Measurements from ENCODE around the gene BTBD3.

Gene BTBD3

DNA sequence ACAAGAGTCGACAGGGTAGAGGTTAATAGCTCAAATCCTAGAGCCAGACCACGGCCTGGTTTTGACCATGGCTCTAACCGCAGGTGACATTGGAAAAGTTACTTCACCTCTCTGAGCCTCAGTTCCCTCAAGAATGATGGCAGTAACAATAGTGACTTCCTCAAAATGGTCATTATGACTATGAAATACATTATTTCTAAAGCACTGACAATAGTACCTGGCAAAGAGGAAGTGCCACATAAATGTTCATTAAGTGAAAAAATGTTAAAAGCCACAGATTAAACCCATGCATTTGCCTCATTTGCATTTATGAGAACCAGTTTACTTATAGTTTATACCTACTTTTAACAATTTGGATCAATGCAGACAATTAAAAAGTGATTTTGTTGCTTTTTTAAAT, 12.3 kb downstream of the BTBD3 start:
- no peak for DNase-seq
- Mint-ChIP-seq H3K36me3 (ENCODE audit: low read depth) (no peaks in the 10 kb centered on the region), H3K4me1 (ENCODE audit: low read depth) (no peaks in the 10 kb centered on the region), H3K9me3 (no peaks in the 10 kb centered on the region), H3K27ac (no peak overlapping the region), H3K4me3 (no peak overlapping the region), H3K27me3 (no peaks in the 10 kb centered on the region)

DNA sequence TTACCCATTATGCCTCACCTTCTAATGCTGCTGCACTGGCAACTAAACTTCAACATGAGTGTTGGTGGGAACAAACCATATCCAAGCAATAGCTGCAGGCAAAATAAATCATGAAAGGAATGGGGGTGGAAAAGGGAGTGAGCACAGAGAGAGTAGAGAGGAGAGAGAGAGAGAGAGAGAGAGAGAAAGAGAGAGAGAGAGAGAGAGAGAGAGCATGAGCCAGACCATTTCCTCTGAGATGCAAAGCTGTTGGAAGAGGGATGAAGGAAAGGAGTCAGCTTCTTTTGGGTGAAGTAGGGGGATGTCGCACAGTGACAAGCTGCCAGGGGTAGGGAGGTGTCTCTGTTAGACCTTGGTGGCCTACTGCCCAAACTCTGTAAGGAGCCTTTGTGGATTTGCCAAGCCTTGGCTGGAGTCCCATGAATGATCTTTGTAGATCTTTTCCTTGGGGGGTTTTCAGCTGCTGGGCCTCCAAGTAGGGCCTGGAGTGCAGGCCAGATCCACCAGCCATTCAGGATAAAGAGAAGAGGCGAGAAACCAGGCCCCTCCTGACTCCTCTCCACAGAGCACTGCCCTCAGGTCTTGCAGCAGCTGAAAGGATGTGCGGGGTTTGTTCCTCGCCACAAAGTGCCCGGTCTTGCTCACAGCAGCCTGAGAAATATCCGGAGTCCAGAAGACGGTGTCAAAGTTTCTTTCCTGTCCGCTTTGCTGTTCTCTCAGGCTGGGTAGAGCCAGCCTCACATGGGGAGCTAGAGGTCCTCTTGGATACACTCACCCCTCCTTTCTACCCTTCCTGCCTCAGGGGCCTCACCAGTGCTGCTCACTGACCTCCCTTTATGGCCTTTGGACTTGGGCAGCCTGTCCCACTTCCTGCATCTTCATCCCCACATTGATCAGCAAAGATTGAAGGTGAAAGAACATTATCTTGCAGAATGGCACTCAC, 17.8 kb downstream of the BTBD3 start:
- Mint-ChIP-seq H3K9me3 (no peaks in the 10 kb centered on the region), H3K4me1 (ENCODE audit: low read depth) (no peaks in the 10 kb centered on the region), H3K27ac (no peak overlapping the region), H3K27me3 (no peaks in the 10 kb centered on the region), H3K4me3 (no peak overlapping the region), H3K36me3 (ENCODE audit: low read depth) (no peaks in the 10 kb centered on the region)
- DNase-seq, result no peak

DNA sequence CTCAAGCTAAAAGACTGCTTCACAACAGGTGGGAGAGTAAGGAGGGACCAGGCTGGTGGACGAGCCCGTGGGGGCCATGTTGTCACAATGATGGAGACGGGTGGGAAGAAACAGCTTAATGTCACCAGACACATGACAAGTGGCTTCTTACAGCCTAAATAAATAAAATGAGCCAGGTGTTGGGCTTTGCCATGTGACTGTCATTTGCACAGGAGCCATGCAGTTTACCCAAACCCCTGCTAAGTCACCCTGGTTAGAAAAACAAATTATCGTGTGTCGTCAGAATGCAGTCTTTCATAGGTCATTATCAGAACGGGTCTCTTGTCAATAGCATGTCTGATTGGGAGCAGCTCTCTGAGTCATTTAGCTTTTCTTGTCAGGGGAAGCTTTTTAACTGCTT, 18.5 kb downstream of the BTBD3 start:
- DNase-seq, result no peak
- Mint-ChIP-seq H3K9me3 (no peaks in the 10 kb centered on the region), H3K27me3 (no peaks in the 10 kb centered on the region), H3K36me3 (ENCODE audit: low read depth) (no peaks in the 10 kb centered on the region), H3K4me1 (ENCODE audit: low read depth) (no peaks in the 10 kb centered on the region), H3K4me3 (no peak overlapping the region), H3K27ac (no peak overlapping the region)

DNA sequence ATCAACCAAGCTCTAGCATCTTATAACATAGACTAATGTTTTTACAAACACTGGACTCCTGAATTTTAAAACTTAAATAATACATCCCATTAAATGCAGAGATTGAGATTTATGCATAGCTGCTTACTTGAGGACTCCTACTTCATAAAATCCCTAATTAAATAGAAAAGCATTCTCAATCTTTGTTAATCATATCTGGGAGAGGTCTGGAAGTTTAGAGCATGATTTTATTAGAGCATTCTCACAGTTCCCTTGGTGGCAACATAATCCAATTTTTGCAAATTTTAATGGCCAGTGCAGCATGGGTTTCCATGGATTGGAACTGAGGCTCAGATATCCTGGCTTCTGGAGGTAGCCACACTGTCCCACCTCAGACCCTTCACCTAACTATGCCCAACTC, 19.5 kb downstream of the BTBD3 start:
- no peaks in the 10 kb centered on the region for H3K27me3 Mint-ChIP-seq
- DNase-seq, result no peak
- no peaks in the 10 kb centered on the region for H3K9me3 Mint-ChIP-seq
- no peaks in the 10 kb centered on the region for H3K36me3 Mint-ChIP-seq (ENCODE audit: low read depth)
- H3K4me3 Mint-ChIP-seq, result no peak overlapping the region
- no peak overlapping the region for H3K27ac Mint-ChIP-seq
- no peaks in the 10 kb centered on the region for H3K4me1 Mint-ChIP-seq (ENCODE audit: low read depth)

DNA sequence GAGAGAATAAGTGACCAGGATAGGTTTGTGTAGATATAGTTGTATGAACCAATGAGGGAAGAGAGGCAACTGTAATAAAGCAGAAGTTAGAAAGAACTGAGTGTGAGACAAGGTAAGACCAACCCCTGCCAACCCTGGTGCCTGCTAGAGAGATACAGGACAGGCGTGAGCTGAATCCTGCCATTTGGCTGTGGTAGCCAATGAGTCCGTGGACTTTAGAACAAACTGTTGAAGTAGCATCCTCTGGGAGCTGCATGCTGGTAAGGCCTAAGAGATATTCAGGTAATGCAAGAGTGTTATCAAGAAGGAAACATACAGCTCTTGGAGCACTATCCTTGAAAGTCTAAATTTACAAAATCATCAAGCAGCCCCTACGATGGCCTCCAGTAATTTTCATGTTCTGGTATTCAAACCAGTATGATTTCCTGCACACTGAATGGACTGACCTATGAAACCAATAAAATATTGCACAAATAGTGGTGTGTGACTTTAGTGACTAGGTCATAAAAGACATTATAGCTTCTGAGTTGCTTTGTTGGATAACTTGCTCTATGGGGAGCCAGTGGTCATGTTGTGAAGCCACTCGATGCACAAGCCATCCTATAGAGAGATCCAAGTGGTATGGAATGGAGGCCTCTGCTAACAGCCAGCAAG, 24.0 kb downstream of the BTBD3 start:
- DNase-seq, result no peak
- Mint-ChIP-seq H3K27ac (no peak overlapping the region), H3K9me3 (peaks cover 2% of the 10 kb centered on the region), H3K4me3 (no peak overlapping the region), H3K27me3 (no peaks in the 10 kb centered on the region), H3K36me3 (ENCODE audit: low read depth) (no peaks in the 10 kb centered on the region), H3K4me1 (ENCODE audit: low read depth) (no peaks in the 10 kb centered on the region)

DNA sequence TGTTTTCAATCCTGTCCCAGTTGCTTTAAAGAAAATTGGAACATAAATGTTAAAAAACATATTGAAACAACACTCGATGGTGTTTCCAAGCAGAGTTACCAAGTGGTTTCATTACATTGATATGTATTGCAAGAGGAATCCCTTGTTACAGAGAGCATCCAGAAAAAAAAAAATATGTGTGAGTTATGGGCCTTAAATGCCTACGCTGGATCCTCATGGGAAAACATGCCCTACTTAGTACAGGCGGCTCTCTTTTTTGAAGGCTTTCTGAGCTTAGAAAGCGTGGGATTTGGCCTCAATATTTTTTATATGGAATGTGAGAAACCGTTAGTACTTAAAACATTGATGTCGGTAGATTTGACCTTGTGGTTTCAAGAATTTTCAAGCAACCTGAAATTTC, 26.1 kb downstream of the BTBD3 start:
- peaks cover 2% of the 10 kb centered on the region for H3K9me3 Mint-ChIP-seq
- no peak for DNase-seq
- H3K36me3 Mint-ChIP-seq (ENCODE audit: low read depth), result no peaks in the 10 kb centered on the region
- H3K4me1 Mint-ChIP-seq (ENCODE audit: low read depth), result no peaks in the 10 kb centered on the region
- no peak overlapping the region for H3K4me3 Mint-ChIP-seq
- no peak overlapping the region for H3K27ac Mint-ChIP-seq
- H3K27me3 Mint-ChIP-seq, result no peaks in the 10 kb centered on the region

DNA sequence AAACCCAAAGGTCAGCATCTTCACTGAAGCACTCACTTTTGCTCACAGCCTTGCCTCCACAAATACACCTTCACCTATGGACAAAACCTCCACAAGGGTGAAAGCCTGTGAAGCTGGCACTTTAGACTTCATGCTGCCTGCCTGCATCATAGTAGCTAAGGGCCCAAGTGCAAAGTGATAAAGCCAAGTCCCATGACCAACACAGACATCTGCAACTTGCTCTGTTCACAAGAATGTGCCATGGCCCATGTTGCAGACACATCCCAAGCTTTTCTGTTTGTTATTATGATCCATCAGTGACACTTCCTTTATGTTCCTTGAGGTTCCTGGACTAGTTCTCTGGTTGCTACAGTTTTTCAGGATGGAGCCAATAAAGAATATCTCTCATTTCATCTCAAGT, 31.1 kb downstream of the BTBD3 start:
- Mint-ChIP-seq H3K4me1 (ENCODE audit: low read depth) (no peaks in the 10 kb centered on the region), H3K9me3 (peaks cover 2% of the 10 kb centered on the region)

DNA sequence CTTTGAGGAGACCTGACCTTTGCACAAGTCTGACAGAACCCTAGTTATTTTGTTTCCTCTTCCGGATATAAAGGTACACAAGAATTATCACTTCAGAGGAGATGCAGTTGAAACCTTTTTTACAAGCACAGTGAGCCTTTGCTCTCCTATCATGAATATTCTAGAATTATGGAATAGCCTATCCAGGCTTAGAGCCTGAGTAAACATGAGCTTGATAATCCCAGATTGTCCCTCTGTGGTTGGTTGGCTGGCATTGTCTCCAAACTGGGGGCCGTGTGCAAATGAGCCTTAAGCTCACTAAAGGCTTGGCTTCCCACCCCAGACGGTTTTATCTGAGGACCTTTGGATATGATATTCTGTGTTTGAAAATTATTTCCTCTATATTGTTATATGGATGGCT, 32.0 kb downstream of the BTBD3 start:
- H3K27me3 Mint-ChIP-seq, result no peaks in the 10 kb centered on the region
- no peaks in the 10 kb centered on the region for H3K36me3 Mint-ChIP-seq (ENCODE audit: low read depth)
- no peaks in the 10 kb centered on the region for H3K4me1 Mint-ChIP-seq (ENCODE audit: low read depth)
- no peak overlapping the region for H3K27ac Mint-ChIP-seq
- H3K9me3 Mint-ChIP-seq, result peaks cover 2% of the 10 kb centered on the region
- DNase-seq, result no peak
- no peak overlapping the region for H3K4me3 Mint-ChIP-seq

More for the DNA sequence above, 31.1 kb downstream of the BTBD3 start:
- Mint-ChIP-seq H3K36me3 (ENCODE audit: low read depth) (no peaks in the 10 kb centered on the region), H3K27me3 (no peaks in the 10 kb centered on the region), H3K27ac (no peak overlapping the region), H3K4me3 (no peak overlapping the region)
- no peak for DNase-seq

DNA sequence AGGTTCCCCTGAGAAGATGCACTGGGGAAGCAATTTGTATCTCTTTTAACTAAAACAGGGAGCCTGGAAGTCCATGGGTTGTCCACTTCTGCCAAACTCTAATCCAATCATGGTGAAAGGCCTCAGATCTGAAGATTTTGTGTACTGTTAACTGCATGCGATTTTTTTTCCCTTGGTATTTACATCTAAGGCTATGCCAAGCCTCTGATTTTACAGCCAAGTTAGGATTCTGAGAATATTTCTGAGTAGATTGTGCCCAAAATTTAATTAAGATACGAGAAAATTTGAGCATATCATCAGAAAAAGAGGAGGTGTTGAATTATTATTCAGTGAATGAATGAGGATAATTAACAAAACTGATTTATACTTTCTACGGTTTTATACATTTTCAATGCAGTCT, 34.0 kb downstream of the BTBD3 start:
- Mint-ChIP-seq H3K4me3 (no peak overlapping the region), H3K4me1 (ENCODE audit: low read depth) (no peaks in the 10 kb centered on the region), H3K9me3 (peaks cover 2% of the 10 kb centered on the region), H3K27ac (no peak overlapping the region), H3K27me3 (no peaks in the 10 kb centered on the region), H3K36me3 (ENCODE audit: low read depth) (no peaks in the 10 kb centered on the region)
- DNase-seq, result no peak

DNA sequence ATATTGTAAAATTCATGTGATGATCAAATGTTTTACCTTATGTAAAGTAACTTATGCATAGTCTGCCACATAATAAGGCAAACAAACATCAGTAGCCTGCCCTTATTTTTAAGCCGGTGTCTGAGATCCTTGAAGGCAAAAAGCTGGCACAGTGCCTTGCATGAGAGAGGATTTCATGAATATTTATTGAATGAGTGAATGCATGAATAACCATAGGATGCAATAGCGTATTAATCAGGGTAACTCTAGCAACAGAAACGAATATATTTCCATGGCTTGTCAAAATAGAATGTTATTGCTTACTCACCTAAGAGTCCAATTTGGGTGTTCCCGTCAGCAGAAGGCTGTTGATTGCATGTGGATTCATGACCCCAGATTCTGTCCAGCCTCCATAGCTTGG, 34.9 kb downstream of the BTBD3 start:
- no peak for DNase-seq
- H3K4me3 Mint-ChIP-seq, result no peak overlapping the region
- H3K9me3 Mint-ChIP-seq, result peaks cover 2% of the 10 kb centered on the region
- H3K4me1 Mint-ChIP-seq (ENCODE audit: low read depth), result no peaks in the 10 kb centered on the region
- no peak overlapping the region for H3K27ac Mint-ChIP-seq
- H3K36me3 Mint-ChIP-seq (ENCODE audit: low read depth), result no peaks in the 10 kb centered on the region
- no peaks in the 10 kb centered on the region for H3K27me3 Mint-ChIP-seq

DNA sequence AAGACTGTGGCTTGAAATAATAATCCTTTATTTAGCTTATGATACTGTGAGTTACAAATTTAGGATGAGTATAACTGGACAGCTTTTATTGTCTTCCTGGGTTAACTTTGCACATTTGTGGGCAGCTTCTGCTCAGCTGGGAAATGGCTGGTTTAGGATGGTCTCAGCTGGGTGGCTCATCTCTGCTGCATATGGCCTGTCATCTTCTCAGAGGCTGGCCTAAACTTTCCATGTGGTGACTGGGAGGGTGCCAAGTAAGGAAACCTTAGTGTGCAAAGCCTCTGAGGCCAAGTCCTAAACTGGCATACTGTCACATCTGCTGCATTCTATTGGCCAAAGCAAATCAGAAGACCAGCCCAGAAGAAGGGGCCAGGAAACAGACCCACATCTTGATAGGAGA, 40.2 kb downstream of the BTBD3 start:
- no peaks in the 10 kb centered on the region for H3K36me3 Mint-ChIP-seq (ENCODE audit: low read depth)
- H3K4me1 Mint-ChIP-seq (ENCODE audit: low read depth), result peaks cover 2% of the 10 kb centered on the region
- no peak overlapping the region for H3K27ac Mint-ChIP-seq
- no peak overlapping the region for H3K4me3 Mint-ChIP-seq
- H3K27me3 Mint-ChIP-seq, result peaks cover 2% of the 10 kb centered on the region
- no peak for DNase-seq
- H3K9me3 Mint-ChIP-seq, result peaks cover 5% of the 10 kb centered on the region

DNA sequence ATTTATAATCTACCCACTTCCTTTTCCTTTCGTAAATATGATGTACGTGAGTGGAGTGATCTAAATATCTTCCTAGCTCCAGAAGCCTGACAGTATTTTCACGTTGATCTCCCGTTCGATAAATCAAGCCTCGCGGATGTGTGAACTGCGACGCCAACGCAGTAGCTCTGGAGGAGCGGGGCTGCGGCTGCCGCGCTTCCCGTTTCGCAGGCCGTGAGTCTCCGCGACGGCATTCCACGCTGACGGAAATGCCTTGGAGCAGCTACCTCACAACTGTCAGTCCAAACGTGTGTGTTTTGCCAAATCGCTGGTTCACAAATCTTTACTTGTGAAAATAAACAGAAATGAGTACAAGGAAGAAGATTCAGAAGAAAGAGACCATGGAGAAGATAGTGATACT, 41.2 kb downstream of the BTBD3 start:
- H3K27me3 Mint-ChIP-seq, result peaks cover 2% of the 10 kb centered on the region
- peaks cover 5% of the 10 kb centered on the region for H3K9me3 Mint-ChIP-seq
- H3K36me3 Mint-ChIP-seq (ENCODE audit: low read depth), result no peaks in the 10 kb centered on the region
- peaks cover 2% of the 10 kb centered on the region for H3K4me1 Mint-ChIP-seq (ENCODE audit: low read depth)
- H3K4me3 Mint-ChIP-seq, result no peak overlapping the region
- DNase-seq, result no peak
- no peak overlapping the region for H3K27ac Mint-ChIP-seq

DNA sequence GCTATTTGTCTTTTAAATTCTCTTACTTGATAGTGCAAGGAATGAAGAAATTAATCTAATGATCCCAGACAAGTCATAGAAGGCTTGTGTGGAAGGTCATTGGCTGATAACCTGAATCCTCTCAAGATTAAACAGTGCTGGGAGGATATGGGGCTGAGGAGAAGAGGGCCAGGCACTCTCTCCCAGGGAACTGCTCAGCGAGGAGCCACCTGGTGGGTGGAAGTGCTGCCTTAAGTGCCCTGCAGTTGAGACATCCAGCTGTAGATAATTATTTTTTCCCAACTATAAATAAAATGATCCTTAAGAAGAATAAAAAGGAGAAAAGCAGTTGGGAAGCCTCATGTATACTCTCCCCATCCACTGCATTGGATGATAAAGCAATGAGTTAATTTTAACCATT, 47.9 kb downstream of the BTBD3 start:
- H3K27me3 Mint-ChIP-seq, result no peaks in the 10 kb centered on the region
- H3K4me3 Mint-ChIP-seq, result no peak overlapping the region
- H3K9me3 Mint-ChIP-seq, result no peaks in the 10 kb centered on the region
- H3K4me1 Mint-ChIP-seq (ENCODE audit: low read depth), result no peaks in the 10 kb centered on the region
- no peaks in the 10 kb centered on the region for H3K36me3 Mint-ChIP-seq (ENCODE audit: low read depth)
- no peak overlapping the region for H3K27ac Mint-ChIP-seq
- DNase-seq, result no peak

DNA sequence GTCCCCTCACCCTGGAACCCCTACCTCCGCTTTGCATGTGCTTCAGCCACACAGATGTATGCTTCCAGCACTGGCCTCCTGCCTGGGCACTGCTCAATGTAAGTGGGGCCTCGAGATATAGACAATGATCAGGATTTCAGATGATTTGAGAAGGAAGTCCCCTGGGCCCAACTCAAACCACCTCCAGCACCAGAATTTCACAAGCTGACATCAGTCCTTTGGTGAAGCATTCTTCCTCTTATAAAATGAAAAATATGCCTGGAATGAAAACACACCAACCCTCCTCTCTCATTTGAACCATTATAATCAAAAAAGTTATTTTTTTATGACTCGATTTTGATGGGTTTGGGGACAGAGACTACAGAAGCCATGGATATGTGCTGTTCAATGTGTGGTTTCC, 48.5 kb downstream of the BTBD3 start:
- no peaks in the 10 kb centered on the region for H3K9me3 Mint-ChIP-seq
- H3K27me3 Mint-ChIP-seq, result no peaks in the 10 kb centered on the region
- H3K4me3 Mint-ChIP-seq, result no peak overlapping the region
- no peaks in the 10 kb centered on the region for H3K36me3 Mint-ChIP-seq (ENCODE audit: low read depth)
- DNase-seq, result no peak
- H3K27ac Mint-ChIP-seq, result no peak overlapping the region
- no peaks in the 10 kb centered on the region for H3K4me1 Mint-ChIP-seq (ENCODE audit: low read depth)

DNA sequence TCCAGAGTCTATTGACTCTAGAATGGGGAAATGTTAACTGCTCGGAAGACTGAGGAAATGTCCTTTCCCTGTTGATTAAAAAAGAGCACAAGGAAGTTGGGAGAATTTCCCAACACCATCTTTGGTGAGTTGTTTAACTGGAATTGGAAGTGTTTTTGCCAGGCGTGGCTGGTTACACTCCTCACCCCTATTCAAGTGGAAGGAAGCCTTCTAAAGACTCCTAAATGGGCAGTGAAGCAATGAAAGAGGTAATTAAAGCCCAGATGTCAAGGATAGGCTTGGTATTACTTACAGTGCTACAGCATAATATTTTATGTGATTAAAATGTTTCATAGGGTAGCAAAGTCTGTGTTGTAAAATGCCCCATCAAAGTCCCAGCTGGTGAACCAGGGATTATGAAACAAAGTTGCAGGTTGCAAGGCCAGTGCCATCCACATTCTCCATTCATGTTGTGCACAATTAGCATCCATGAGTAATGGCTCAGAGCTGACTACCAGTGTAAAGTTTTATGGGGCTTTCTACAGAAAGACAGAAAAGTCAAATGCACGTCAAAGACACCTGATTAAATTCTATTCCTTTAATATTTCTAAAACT, 52.6 kb downstream of the BTBD3 start:
- Mint-ChIP-seq H3K9me3 (no peaks in the 10 kb centered on the region), H3K4me3 (no peak overlapping the region), H3K36me3 (ENCODE audit: low read depth) (no peaks in the 10 kb centered on the region), H3K27ac (no peak overlapping the region), H3K27me3 (no peaks in the 10 kb centered on the region), H3K4me1 (ENCODE audit: low read depth) (no peaks in the 10 kb centered on the region)
- DNase-seq, result no peak
